ENCODE data around the gene KCNA3. TPM values are rescaled to one million over a fixed set of nuclear protein-coding genes. Genes with fewer than 3 reads are reported as not detected.
"Not testable (repeated sequence)": the region's sequence is repeated elsewhere in the genome, so short reads cannot be mapped to it uniquely, and the experiment has no call there.

KCNA3 gene
- total RNA-seq, 4 donors from 2014 or later = 2.9 to 22.4 (median 10.9) TPM

DNA sequence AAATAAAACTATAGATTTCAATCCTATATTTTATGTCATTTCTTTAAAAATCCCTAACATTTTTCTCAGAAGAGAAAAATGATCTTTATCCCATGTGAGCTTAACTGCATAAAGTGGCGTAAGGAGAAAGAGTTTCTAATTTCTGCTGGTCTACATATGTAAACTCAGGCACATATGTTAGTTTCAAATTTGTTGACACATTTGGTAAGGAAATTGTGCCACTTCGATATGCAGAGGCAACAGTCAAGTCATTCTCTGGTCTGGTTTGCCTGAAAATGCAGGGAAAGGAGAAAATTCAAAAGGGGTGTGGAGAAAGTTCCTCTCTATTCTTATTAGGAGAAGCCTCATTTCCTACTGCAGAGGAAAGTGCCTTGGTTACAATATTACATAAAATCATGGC lies 11.5 kb downstream of the KCNA3 start:
- no peak for DNase-seq
- H3K9me3 ChIP-seq = no peaks in the 10 kb centered on the region
- no peaks in the 10 kb centered on the region for H3K36me3 ChIP-seq
- H3K27me3 ChIP-seq = peaks cover 6% of the 10 kb centered on the region
- in situ Hi-C loops (cut with MboI; ENCODE audit: low pct_ligation_motif_present in 1 of 4, low pct_unique_long_range_greater_than_20kb in 1 of 4, low sequenced_read_pairs in 3 of 4) (no loop called here), intact Hi-C loops (cut with DNase I; ENCODE audit: low total_unique reads) (no loop called here)
- TF ChIP-seq POLR2AphosphoS5 (IDR thresholded peaks at IDR 0.05) (no peak), EP300 (IDR thresholded peaks at IDR 0.05; ENCODE audit: low read depth) (no peak), POLR2A (IDR thresholded peaks at IDR 0.05) (no peak)
- TF ChIP-seq, protein P1, sequence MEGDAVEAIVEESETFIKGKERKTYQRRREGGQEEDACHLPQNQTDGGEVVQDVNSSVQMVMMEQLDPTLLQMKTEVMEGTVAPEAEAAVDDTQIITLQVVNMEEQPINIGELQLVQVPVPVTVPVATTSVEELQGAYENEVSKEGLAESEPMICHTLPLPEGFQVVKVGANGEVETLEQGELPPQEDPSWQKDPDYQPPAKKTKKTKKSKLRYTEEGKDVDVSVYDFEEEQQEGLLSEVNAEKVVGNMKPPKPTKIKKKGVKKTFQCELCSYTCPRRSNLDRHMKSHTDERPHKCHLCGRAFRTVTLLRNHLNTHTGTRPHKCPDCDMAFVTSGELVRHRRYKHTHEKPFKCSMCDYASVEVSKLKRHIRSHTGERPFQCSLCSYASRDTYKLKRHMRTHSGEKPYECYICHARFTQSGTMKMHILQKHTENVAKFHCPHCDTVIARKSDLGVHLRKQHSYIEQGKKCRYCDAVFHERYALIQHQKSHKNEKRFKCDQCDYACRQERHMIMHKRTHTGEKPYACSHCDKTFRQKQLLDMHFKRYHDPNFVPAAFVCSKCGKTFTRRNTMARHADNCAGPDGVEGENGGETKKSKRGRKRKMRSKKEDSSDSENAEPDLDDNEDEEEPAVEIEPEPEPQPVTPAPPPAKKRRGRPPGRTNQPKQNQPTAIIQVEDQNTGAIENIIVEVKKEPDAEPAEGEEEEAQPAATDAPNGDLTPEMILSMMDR (IDR thresholded peaks at IDR 0.05) = no peak
- H3K4me1 ChIP-seq = no peaks in the 10 kb centered on the region
- H3K4me3 ChIP-seq = no peak overlapping the region
- H3K27ac ChIP-seq = no peak overlapping the region
- WGBS, 2 donors (ENCODE audit: low coverage in 1 of 2) = 79 to 88% methylated on average over 1 to 2 of the region's 2 CpGs

DNA sequence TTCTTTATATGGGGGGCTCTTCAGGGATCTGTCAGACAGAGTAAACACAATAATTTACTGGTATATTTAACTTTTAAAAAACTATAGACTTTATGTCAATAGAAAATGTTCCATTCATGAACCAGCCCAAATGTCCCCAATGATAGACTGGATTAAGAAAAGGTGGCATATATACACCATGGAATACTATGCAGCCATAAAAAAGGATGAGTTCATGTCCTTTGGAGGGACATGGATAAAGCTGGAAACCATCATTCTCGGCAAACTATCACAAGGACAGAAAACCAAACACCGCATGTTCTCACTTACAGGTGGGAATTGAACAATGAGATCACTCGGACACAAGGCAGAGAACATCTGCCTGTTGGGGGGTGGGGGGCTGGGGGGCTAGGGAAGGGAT lies 15.2 kb downstream of the KCNA3 start:
- intact Hi-C loops (cut with DNase I; ENCODE audit: low total_unique reads); in situ Hi-C loops (cut with MboI; ENCODE audit: low pct_ligation_motif_present in 1 of 4, low pct_unique_long_range_greater_than_20kb in 1 of 4, low sequenced_read_pairs in 3 of 4); H3K4me1 ChIP-seq; H3K27me3 ChIP-seq; H3K9me3 ChIP-seq; H3K4me3 ChIP-seq; H3K27ac ChIP-seq; H3K36me3 ChIP-seq; DNase-seq: not testable (repeated sequence)
- WGBS, 2 donors (ENCODE audit: low coverage in 1 of 2) = 95 to 100% methylated on average over 1 to 3 of the region's 3 CpGs

DNA sequence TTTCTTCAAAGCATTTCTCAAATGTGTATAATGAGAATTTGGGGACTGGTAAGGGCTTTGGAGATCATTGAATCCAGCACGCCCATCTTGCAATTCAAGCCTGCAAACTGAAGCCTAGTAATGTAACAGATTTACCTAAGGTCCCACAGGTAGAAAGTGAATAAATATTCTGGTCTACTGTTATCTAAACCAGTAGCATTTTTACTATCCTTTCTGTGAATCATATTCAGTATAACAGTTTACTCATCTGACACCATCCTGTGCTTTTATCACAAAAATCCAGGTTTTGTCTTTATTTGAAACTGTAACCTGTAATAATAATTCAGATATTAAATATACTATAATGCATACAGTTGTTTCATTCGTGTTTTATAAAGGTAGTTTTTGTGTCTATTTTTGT lies 17.4 kb downstream of the KCNA3 start:
- WGBS, 2 donors (ENCODE audit: low coverage in 1 of 2) = 74 to 77% methylated on average over 2 of the region's 2 CpGs
- intact Hi-C loops (cut with DNase I; ENCODE audit: low total_unique reads) = no loop called here
- H3K4me3 ChIP-seq = no peak overlapping the region
- H3K4me1 ChIP-seq = no peaks in the 10 kb centered on the region
- H3K27ac ChIP-seq = no peak overlapping the region
- TF ChIP-seq POLR2A (IDR thresholded peaks at IDR 0.05) (no peak), EP300 (IDR thresholded peaks at IDR 0.05; ENCODE audit: low read depth) (no peak)
- TF ChIP-seq, protein P1 (IDR thresholded peaks at IDR 0.05) = no peak
- no peak for DNase-seq
- peaks cover 4% of the 10 kb centered on the region for H3K27me3 ChIP-seq
- H3K36me3 ChIP-seq = no peaks in the 10 kb centered on the region
- in situ Hi-C loops (cut with MboI; ENCODE audit: low pct_ligation_motif_present in 1 of 4, low pct_unique_long_range_greater_than_20kb in 1 of 4, low sequenced_read_pairs in 3 of 4) = no loop called here
- no peaks in the 10 kb centered on the region for H3K9me3 ChIP-seq

DNA sequence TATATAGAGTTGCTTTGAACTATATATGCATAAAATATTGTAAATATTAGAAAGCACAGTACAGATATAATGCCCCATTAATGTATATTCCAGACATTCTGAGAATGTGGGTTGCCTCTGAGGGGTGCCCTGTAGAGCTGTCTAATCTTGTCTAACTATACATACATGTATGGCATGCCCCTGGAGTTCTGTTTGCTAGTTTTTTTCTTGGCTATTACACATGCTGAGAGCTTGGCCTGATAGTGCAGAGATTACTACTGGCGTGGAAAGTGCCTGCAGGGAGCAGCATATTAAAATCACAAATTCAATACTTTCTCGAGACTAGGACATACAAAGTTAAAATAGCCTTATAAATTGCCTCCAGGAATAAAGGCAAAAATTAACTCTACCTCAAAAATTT lies 24.1 kb downstream of the KCNA3 start:
- Histone ChIP-seq H3K4me1 (peaks cover 0 to 8% (median 3%) of the 10 kb centered on the region in 4 donors), H3K4me3 (no peak overlapping the region), H3K27me3 (peaks cover 10% of the 10 kb centered on the region), H3K36me3 (no peaks in the 10 kb centered on the region), H3K27ac (no peak overlapping the region), H3K9me3 (no peaks in the 10 kb centered on the region)
- in situ Hi-C loops (cut with MboI; ENCODE audit: low pct_ligation_motif_present in 1 of 4, low pct_unique_long_range_greater_than_20kb in 1 of 4, low sequenced_read_pairs in 3 of 4) (no loop called here), intact Hi-C loops (cut with DNase I; ENCODE audit: low total_unique reads) (no loop called here)
- TF ChIP-seq EP300 (IDR thresholded peaks at IDR 0.05; ENCODE audit: low read depth) (no peak), POLR2A (IDR thresholded peaks at IDR 0.05) (no peak), POLR2AphosphoS5 (IDR thresholded peaks at IDR 0.05) (no peak)
- TF ChIP-seq, protein P1 (IDR thresholded peaks at IDR 0.05) = no peak
- WGBS, 2 donors (ENCODE audit: low coverage in 1 of 2) = 61 to 78% methylated on average over 2 of the region's 2 CpGs
- no peak for DNase-seq

DNA sequence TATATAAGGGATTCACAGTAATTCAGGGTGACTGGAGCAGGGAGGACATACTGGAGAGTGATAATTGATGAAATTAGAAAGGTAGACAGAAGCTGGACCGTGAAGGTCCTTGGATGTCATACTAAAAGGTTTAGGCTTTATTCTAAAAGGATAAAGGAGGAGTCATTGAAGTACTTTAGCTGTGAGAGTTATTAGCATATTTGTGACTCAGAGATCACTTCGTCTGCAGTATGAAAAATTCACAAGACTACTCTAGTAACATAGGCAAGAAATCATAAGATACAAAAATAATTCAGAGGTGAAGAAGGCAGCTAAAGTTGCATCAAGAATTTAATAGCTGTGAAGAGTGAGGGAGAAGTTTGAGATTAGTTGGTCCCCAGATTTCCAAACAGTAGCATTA lies 26.3 kb downstream of the KCNA3 start:
- Histone ChIP-seq H3K36me3 (no peaks in the 10 kb centered on the region), H3K4me3 (no peak overlapping the region), H3K27ac (no peak overlapping the region), H3K27me3 (peaks cover 17% of the 10 kb centered on the region), H3K4me1 (peaks cover 0 to 13% (median 3%) of the 10 kb centered on the region in 4 donors), H3K9me3 (no peaks in the 10 kb centered on the region)
- in situ Hi-C loops (cut with MboI; ENCODE audit: low pct_ligation_motif_present in 1 of 4, low pct_unique_long_range_greater_than_20kb in 1 of 4, low sequenced_read_pairs in 3 of 4) = loop anchor here in 1 of 4 donors (25.0 kb wide), 1 partner anchor 114 kb away; no protein-coding TSS in a partner anchor
- TF ChIP-seq POLR2AphosphoS5 (IDR thresholded peaks at IDR 0.05) (no peak), EP300 (IDR thresholded peaks at IDR 0.05; ENCODE audit: low read depth) (no peak)
- TF ChIP-seq, protein P1 (IDR thresholded peaks at IDR 0.05) = no peak
- intact Hi-C loops (cut with DNase I; ENCODE audit: low total_unique reads) = no loop called here
- DNase-seq = no peak
- 48 to 50% methylated on average over 1 to 2 of the region's 2 CpGs for WGBS, 2 donors (ENCODE audit: low coverage in 1 of 2)

All from transverse colon (tissue), 4 donors.